ENCODE measurements around the gene ATL2. TPM values are rescaled to one million over a fixed set of nuclear protein-coding genes. Genes with fewer than 3 reads are reported as not detected.

ATL2 gene
- total and polyA plus RNA-seq, 2 donors (not counting 1 experiment from before 2014, with no cell fraction given): 21.1 to 69.0 TPM

GRCh38 chr2:38244301-38244700 is 132.8 kb downstream of the ATL2 start:
- H3K27me3 ChIP-seq (replicated peaks in 1 of 4; ENCODE audit: control extremely low read depth in 1 of 4, control insufficient read depth in 3 of 4, insufficient read depth in 4 of 4, low read length in 3 of 4): peaks cover 0 to 2% (median 0%) of the 10 kb centered on the region in 4 experiments
- no peak overlapping the region for H2AFZ ChIP-seq (ENCODE audit: insufficient read depth, low read depth, low read length, poor library complexity, severe bottlenecking)
- POLR2A ChIA-PET: no interaction called here
- Mint-ChIP-seq H3K27ac (no peak overlapping the region), H3K4me3 (no peak overlapping the region), H3K4me1 (no peaks in the 10 kb centered on the region), H3K27me3 (peaks cover 9% of the 10 kb centered on the region), H3K9me3 (ENCODE audit: insufficient read depth) (no peaks in the 10 kb centered on the region)
- 93% methylated on average over 8 of the region's 8 CpGs for WGBS (ENCODE audit: insufficient coverage)
- no peaks in the 10 kb centered on the region for H3K9me3 ChIP-seq (ENCODE audit: control extremely low read depth in 1 of 3, control insufficient read depth in 2 of 3, insufficient read depth in 1 of 3, low read length in 2 of 3)
- H3K36me3 ChIP-seq (replicated peaks in 1 of 2; ENCODE audit: control extremely low read depth in 1 of 2, control insufficient read depth in 1 of 2, extremely low read depth in 1 of 2, insufficient read depth in 2 of 2, low read length in 1 of 2): no peaks in the 10 kb centered on the region
- H3K27ac ChIP-seq (ENCODE audit: low read length in 2 of 2): no peak overlapping the region
- ATAC-seq (ENCODE audit: low read depth) (no peak), DNase-seq (no peak)
- H3K4me3 ChIP-seq (ENCODE audit: control extremely low read depth in 1 of 5, extremely low read depth in 1 of 5, insufficient read depth in 1 of 5, low read depth in 2 of 5, low read length in 4 of 5): no peak overlapping the region
- no peaks in the 10 kb centered on the region for H3K79me2 ChIP-seq (ENCODE audit: control insufficient read depth, insufficient read depth, low read length)
- H3K4me1 ChIP-seq (ENCODE audit: control insufficient read depth in 2 of 2, insufficient read depth in 2 of 2, low read length in 2 of 2): no peaks in the 10 kb centered on the region
- TF ChIP-seq EZH2 (IDR thresholded peaks at IDR 0.05; ENCODE audit: borderline replicate concordance, insufficient read depth, low read depth, low read length, poor library complexity, severe bottlenecking) (no peak), CTCF (IDR thresholded peaks at IDR 0.05) (no peak)
- H4K20me1 ChIP-seq (ENCODE audit: control insufficient read depth, insufficient read depth, low read length, poor library complexity, severe bottlenecking): no peaks in the 10 kb centered on the region
- intact Hi-C loops (cut with micrococcal nuclease): loop anchor here (2.0 kb wide), 1 partner anchor 74 kb away; no protein-coding TSS in a partner anchor
- CTCF ChIA-PET: no interaction called here
- no peak overlapping the region for H3K9ac ChIP-seq (ENCODE audit: low read length)
- no peak overlapping the region for H3K4me2 ChIP-seq (replicated peaks; ENCODE audit: low read depth, low read length, poor library complexity, severe bottlenecking)

Other genes with a start within 250 kb of the ATL2 start
- 5.8 and 6.7 TPM in 2 replicates for gene HNRNPLL, start 225.7 kb upstream of the ATL2 start, total RNA-seq
- 2.1 and 3.8 TPM in 2 replicates for gene HNRNPLL, start 225.7 kb upstream of the ATL2 start, polyA plus RNA-seq